Measurements from ENCODE around the gene RER1.

DNA sequence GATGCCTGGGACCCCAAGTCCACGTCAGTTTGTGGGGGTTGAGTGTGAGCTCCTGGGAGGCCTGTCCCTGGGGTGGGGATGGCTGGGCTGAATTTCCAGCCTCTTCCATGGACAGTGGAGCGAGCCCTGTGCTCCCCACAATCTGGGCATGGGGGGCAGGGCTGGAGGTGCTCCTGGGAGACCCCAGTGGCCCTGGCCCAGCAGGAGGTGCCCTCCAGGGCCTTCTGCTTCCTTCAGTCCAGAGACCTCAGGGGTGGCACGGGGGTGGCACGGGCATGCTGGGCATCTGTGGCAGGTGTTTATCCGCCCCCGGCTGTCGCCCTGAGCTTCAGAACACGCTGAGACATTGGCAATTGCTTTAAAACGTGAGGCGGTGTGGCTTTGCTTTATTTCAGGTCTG lies 41.1 kb upstream of the RER1 start:
- TF ChIP-seq, protein P1, sequence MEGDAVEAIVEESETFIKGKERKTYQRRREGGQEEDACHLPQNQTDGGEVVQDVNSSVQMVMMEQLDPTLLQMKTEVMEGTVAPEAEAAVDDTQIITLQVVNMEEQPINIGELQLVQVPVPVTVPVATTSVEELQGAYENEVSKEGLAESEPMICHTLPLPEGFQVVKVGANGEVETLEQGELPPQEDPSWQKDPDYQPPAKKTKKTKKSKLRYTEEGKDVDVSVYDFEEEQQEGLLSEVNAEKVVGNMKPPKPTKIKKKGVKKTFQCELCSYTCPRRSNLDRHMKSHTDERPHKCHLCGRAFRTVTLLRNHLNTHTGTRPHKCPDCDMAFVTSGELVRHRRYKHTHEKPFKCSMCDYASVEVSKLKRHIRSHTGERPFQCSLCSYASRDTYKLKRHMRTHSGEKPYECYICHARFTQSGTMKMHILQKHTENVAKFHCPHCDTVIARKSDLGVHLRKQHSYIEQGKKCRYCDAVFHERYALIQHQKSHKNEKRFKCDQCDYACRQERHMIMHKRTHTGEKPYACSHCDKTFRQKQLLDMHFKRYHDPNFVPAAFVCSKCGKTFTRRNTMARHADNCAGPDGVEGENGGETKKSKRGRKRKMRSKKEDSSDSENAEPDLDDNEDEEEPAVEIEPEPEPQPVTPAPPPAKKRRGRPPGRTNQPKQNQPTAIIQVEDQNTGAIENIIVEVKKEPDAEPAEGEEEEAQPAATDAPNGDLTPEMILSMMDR (IDR thresholded peaks at IDR 0.05): no peak
- TF ChIP-seq EP300 (IDR thresholded peaks at IDR 0.05) (no peak), POLR2A (IDR thresholded peaks at IDR 0.05) (no peak)
